ENCODE data around the gene SPATA25. TPM values are rescaled to one million over a fixed set of nuclear protein-coding genes. Genes with fewer than 3 reads are reported as not detected.

The SPATA25 gene
- total RNA-seq, 1 donor: 1.4 TPM

GRCh38 chr20:45926731-45927070, 39.3 kb upstream of the SPATA25 start:
- peaks cover 2% of the 10 kb centered on the region for H3K79me2 ChIP-seq (ENCODE audit: insufficient read depth, low read length)
- no peaks in the 10 kb centered on the region for H3K36me3 ChIP-seq (ENCODE audit: insufficient read depth, low read length)
- H3K4me1 ChIP-seq (ENCODE audit: insufficient read depth, low read length): peaks cover 8% of the 10 kb centered on the region
- no peaks in the 10 kb centered on the region for H3K9me3 ChIP-seq (ENCODE audit: low read depth, low read length)
- no peak overlapping the region for H3K4me2 ChIP-seq (ENCODE audit: insufficient read depth, low read length)
- no peaks in the 10 kb centered on the region for H3K27me3 ChIP-seq (ENCODE audit: insufficient read depth, low read length)
- no peak overlapping the region for H3K27ac ChIP-seq (ENCODE audit: low read depth, low read length)
- DNase-seq (ENCODE audit: insufficient read length, low spot score, missing footprints): peak; percentile 60
- TF ChIP-seq CTCF (IDR thresholded peaks at IDR 0.05; ENCODE audit: extremely low read depth, low read depth, low read length): no peak
- no peak overlapping the region for H3K4me3 ChIP-seq (ENCODE audit: insufficient read depth, low read length)
- H4K20me1 ChIP-seq (ENCODE audit: insufficient read depth, low read length): peaks cover 20% of the 10 kb centered on the region
- no peak overlapping the region for H2AFZ ChIP-seq (ENCODE audit: low read length)

- Histone ChIP-seq H3K4me1 (ENCODE audit: insufficient read depth, low read length) (peaks cover 11% of the 10 kb centered on the region), H3K36me3 (ENCODE audit: insufficient read depth, low read length) (no peaks in the 10 kb centered on the region), H3K4me2 (ENCODE audit: insufficient read depth, low read length) (no peak overlapping the region), H4K20me1 (ENCODE audit: insufficient read depth, low read length) (peaks cover 14% of the 10 kb centered on the region), H3K27ac (ENCODE audit: low read depth, low read length) (no peak overlapping the region), H2AFZ (ENCODE audit: low read length) (no peak overlapping the region), H3K27me3 (ENCODE audit: insufficient read depth, low read length) (no peaks in the 10 kb centered on the region), H3K4me3 (ENCODE audit: insufficient read depth, low read length) (no peak overlapping the region), H3K79me2 (ENCODE audit: insufficient read depth, low read length) (no peaks in the 10 kb centered on the region), H3K9me3 (ENCODE audit: low read depth, low read length) (no peaks in the 10 kb centered on the region)
- no peak for DNase-seq (ENCODE audit: insufficient read length, low spot score, missing footprints)
- TF ChIP-seq CTCF (IDR thresholded peaks at IDR 0.05; ENCODE audit: extremely low read depth, low read depth, low read length): no peak
Measured at GRCh38 chr20:45925821-45926506, 38.5 kb upstream of the SPATA25 start.

- H3K4me2 ChIP-seq (ENCODE audit: insufficient read depth, low read length): peak overlapping the region; percentile 70
- peak overlapping the region; percentile 43 for H3K4me3 ChIP-seq (ENCODE audit: insufficient read depth, low read length)
- H3K36me3 ChIP-seq (ENCODE audit: insufficient read depth, low read length): no peaks in the 10 kb centered on the region
- H3K4me1 ChIP-seq (ENCODE audit: insufficient read depth, low read length): peaks cover 22% of the 10 kb centered on the region
- no peak overlapping the region for H2AFZ ChIP-seq (ENCODE audit: low read length)
- TF ChIP-seq CTCF (IDR thresholded peaks at IDR 0.05; ENCODE audit: extremely low read depth, low read depth, low read length): no peak
- H3K79me2 ChIP-seq (ENCODE audit: insufficient read depth, low read length): no peaks in the 10 kb centered on the region
- DNase-seq (ENCODE audit: insufficient read length, low spot score, missing footprints): peak; percentile 73
- no peaks in the 10 kb centered on the region for H3K9me3 ChIP-seq (ENCODE audit: low read depth, low read length)
- no peaks in the 10 kb centered on the region for H3K27me3 ChIP-seq (ENCODE audit: insufficient read depth, low read length)
- H3K27ac ChIP-seq (ENCODE audit: low read depth, low read length): no peak overlapping the region
- H4K20me1 ChIP-seq (ENCODE audit: insufficient read depth, low read length): peaks cover 6% of the 10 kb centered on the region
Measured at GRCh38 chr20:45924391-45925261, 37.2 kb upstream of the SPATA25 start.

Data from osteoblast (primary cell).